ENCODE measurements around the gene DLGAP1. TPM values are rescaled to one million over a fixed set of nuclear protein-coding genes. Genes with fewer than 3 reads are reported as not detected.

Gene DLGAP1
- total and polyA plus RNA-seq, 10 of the 15 experiments (the other 5 are each of a cell fraction or from before 2014, with no cell fraction given): 0.23 to 27.6 (median 1.9) TPM

DNA sequence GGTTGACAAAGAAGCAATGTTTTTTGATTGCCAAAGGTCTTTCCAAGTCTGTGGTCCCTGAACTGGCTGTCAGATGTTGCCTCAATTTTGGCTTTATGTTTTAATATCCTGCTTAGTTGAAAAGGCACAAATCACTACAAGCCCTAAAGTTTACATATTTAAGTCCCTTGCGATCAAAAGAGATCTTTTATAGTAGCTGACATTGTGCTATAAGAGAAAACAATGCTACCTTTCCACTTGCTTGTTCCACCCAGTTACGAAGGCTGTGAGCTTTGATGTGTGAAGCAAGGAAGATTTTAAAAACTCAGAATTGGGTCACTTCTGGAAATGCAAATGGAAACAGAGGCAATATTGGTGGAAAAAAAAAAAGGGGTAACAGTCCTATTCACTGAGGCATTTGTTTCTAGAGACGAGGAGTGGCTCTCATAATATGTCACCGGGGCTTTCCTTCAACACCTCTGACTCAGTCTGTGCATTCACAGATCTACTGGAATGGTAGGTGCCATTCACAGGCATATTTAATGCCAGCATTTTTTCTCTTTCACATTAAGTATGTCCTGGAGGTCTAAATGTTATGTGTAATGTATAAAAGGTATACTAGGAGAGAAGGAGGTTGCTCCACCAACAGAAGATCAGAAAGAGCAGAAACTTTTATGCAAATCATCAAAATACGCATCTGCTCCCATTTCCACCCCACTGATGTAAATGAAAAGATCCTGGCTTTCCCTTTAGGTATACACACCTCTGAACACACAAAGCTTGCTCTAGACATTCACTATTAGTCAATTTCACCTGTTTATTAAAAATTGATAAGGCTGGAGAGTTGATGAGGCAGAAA lies 913.3 kb downstream of the DLGAP1 start (continued):
- TF ChIP-seq IKZF2 (IDR thresholded peaks at IDR 0.05) (peak in 1 of 2 experiments; percentile 61; a peak in 3 of 4 replicates), SRF (IDR thresholded peaks at IDR 0.05; ENCODE audit: low read depth in 2 of 2, low read length in 2 of 2) (no peak), CREM (IDR thresholded peaks at IDR 0.05; ENCODE audit: low read depth) (no peak), SMAD1 (IDR thresholded peaks at IDR 0.05; ENCODE audit: low read depth, partially characterized antibody) (no peak), MTA2 (IDR thresholded peaks at IDR 0.05; ENCODE audit: low read depth) (peak; percentile 42; the same call in 1 of the 2 replicates), SMARCA5 (IDR thresholded peaks at IDR 0.05) (0 out of 2 replicates have a peak, but pooled peaks have one; percentile 36), RELA (IDR thresholded peaks at IDR 0.05; ENCODE audit: borderline replicate concordance, partially characterized antibody) (peak; percentile 39), YBX1 (IDR thresholded peaks at IDR 0.05) (no peak), TAF1 (IDR thresholded peaks at IDR 0.05; ENCODE audit: borderline replicate concordance, low read depth, low read length) (no peak), BCL11A (IDR thresholded peaks at IDR 0.05; ENCODE audit: low read depth, low read length) (peak; percentile 49; the same call in 1 of the 2 replicates), ATF7 (IDR thresholded peaks at IDR 0.05; ENCODE audit: low read depth) (peak; percentile 63; the same call in 1 of the 2 replicates), TCF12 (IDR thresholded peaks at IDR 0.05; ENCODE audit: low read depth, low read length) (no peak), EGR1 (IDR thresholded peaks at IDR 0.05; ENCODE audit: borderline replicate concordance in 1 of 2, low read depth in 2 of 2, low read length in 2 of 2) (no peak), SMC3 (IDR thresholded peaks at IDR 0.05; ENCODE audit: borderline replicate concordance, low read length) (no peak)
- TF ChIP-seq, protein P1, sequence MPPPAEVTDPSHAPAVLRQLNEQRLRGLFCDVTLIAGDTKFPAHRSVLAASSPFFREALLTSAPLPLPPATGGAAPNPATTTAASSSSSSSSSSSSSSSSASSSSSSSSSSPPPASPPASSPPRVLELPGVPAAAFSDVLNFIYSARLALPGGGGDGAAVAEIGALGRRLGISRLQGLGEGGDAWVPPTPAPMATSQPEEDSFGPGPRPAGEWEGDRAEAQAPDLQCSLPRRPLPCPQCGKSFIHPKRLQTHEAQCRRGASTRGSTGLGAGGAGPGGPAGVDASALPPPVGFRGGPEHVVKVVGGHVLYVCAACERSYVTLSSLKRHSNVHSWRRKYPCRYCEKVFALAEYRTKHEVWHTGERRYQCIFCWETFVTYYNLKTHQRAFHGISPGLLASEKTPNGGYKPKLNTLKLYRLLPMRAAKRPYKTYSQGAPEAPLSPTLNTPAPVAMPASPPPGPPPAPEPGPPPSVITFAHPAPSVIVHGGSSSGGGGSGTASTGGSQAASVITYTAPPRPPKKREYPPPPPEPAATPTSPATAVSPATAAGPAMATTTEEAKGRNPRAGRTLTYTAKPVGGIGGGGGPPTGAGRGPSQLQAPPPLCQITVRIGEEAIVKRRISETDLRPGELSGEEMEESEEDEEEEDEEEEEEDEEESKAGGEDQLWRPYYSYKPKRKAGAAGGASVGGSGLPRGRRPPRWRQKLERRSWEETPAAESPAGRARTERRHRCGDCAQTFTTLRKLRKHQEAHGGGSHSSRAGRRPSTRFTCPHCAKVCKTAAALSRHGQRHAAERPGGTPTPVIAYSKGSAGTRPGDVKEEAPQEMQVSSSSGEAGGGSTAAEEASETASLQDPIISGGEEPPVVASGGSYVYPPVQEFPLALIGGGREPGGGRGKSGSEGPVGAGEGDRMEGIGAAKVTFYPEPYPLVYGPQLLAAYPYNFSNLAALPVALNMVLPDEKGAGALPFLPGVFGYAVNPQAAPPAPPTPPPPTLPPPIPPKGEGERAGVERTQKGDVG (CRISPR knock-in tag; IDR thresholded peaks at IDR 0.05): no peak
- TF ChIP-seq, protein P2, sequence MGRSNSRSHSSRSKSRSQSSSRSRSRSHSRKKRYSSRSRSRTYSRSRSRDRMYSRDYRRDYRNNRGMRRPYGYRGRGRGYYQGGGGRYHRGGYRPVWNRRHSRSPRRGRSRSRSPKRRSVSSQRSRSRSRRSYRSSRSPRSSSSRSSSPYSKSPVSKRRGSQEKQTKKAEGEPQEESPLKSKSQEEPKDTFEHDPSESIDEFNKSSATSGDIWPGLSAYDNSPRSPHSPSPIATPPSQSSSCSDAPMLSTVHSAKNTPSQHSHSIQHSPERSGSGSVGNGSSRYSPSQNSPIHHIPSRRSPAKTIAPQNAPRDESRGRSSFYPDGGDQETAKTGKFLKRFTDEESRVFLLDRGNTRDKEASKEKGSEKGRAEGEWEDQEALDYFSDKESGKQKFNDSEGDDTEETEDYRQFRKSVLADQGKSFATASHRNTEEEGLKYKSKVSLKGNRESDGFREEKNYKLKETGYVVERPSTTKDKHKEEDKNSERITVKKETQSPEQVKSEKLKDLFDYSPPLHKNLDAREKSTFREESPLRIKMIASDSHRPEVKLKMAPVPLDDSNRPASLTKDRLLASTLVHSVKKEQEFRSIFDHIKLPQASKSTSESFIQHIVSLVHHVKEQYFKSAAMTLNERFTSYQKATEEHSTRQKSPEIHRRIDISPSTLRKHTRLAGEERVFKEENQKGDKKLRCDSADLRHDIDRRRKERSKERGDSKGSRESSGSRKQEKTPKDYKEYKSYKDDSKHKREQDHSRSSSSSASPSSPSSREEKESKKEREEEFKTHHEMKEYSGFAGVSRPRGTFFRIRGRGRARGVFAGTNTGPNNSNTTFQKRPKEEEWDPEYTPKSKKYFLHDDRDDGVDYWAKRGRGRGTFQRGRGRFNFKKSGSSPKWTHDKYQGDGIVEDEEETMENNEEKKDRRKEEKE (IDR thresholded peaks at IDR 0.05): no peak
- TF ChIP-seq, protein P3, sequence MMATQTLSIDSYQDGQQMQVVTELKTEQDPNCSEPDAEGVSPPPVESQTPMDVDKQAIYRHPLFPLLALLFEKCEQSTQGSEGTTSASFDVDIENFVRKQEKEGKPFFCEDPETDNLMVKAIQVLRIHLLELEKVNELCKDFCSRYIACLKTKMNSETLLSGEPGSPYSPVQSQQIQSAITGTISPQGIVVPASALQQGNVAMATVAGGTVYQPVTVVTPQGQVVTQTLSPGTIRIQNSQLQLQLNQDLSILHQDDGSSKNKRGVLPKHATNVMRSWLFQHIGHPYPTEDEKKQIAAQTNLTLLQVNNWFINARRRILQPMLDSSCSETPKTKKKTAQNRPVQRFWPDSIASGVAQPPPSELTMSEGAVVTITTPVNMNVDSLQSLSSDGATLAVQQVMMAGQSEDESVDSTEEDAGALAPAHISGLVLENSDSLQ (IDR thresholded peaks at IDR 0.05): peak; percentile 57
- TF ChIP-seq, protein P4, sequence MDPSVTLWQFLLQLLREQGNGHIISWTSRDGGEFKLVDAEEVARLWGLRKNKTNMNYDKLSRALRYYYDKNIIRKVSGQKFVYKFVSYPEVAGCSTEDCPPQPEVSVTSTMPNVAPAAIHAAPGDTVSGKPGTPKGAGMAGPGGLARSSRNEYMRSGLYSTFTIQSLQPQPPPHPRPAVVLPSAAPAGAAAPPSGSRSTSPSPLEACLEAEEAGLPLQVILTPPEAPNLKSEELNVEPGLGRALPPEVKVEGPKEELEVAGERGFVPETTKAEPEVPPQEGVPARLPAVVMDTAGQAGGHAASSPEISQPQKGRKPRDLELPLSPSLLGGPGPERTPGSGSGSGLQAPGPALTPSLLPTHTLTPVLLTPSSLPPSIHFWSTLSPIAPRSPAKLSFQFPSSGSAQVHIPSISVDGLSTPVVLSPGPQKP (IDR thresholded peaks at IDR 0.05; ENCODE audit: low read depth, low read length): no peak
- TF ChIP-seq, protein P5, sequence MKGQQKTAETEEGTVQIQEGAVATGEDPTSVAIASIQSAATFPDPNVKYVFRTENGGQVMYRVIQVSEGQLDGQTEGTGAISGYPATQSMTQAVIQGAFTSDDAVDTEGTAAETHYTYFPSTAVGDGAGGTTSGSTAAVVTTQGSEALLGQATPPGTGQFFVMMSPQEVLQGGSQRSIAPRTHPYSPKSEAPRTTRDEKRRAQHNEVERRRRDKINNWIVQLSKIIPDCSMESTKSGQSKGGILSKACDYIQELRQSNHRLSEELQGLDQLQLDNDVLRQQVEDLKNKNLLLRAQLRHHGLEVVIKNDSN (IDR thresholded peaks at IDR 0.05; ENCODE audit: borderline replicate concordance, extremely low read length, insufficient read depth, low read depth, low read length): no peak
